HTR-8/SVneo (cell line): ENCODE results near the gene AMPD2.

Experiments
- DNase-seq: peaks from one replicate; pipeline ENCODE4 v3.0.0; 2011; ENCODE audit warnings: low spot score, mixed read lengths; ENCODE audit not compliant: insufficient read length
- FAIRE-seq: peaks from 2 replicates; lab custom pipeline; 2011; peaks lifted over from hg19 to GRCh38; lab: Jason Lieb, UNC

The AMPD2 gene

GRCh38 chr1:109619576-109620400 lies at the start of gene AMPD2, which contains the start of gene GNAT2:
Gene AMPD2, plus strand, starts transcription at chr1:109619837. Its CDS starts 1,339 bp downstream, at chr1:109621176.
Gene GNAT2, minus strand, starts transcription at chr1:109619616. Its CDS starts 6,746 bp downstream, at chr1:109612870.
- DNase-seq = peak; percentile 55
- no peak for FAIRE-seq

GRCh38 chr1:109570414-109570813 lies 49.2 kb upstream of the AMPD2 start:
- DNase-seq = no peak
- FAIRE-seq = no peak

GRCh38 chr1:109573785-109574184 lies 45.9 kb upstream of the AMPD2 start:
- no peak for DNase-seq
- no peak for FAIRE-seq

DNA sequence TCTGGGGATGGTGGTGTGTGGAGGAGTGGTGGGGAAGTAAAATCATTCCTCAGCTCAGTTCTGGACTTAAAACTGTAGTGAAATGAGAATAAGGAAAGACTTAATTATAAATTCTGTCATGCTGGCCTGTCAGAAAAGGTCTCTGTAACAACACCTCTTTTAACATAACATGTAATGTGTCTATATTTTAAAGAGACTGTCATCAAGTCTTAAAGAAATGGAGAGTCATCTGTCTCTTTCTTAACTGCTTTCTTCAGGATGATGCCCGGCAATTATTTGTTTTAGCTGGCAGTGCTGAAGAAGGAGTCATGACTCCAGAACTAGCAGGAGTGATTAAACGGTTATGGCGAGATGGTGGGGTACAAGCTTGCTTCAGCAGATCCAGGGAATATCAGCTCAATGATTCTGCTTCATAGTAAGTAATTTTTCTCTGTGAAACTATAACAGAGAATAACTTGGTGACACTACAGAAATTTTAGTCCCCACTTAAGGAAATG lies 40.6 kb upstream of the AMPD2 start:
- FAIRE-seq (no peak), DNase-seq (no peak)

DNA sequence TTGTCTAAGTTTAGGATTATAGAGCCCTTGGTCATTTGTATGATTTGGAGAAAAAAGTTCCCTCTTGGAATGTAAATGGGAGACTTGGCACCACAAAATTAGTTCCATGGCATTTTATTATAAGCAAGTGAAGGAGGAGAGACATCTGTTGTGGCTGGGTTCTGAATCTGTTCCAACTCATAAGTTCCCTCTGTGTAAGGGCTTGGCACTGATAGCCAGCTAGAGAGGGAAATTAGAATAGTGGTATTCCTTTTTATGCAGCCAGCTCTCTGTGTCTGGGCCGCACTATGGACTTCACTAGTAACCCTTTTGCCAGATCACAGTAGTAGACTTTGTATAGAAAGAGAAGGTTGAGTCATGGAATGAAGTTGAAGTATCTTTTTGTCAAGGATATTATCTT lies 40.1 kb upstream of the AMPD2 start:
- DNase-seq (no peak), FAIRE-seq (no peak)

DNA sequence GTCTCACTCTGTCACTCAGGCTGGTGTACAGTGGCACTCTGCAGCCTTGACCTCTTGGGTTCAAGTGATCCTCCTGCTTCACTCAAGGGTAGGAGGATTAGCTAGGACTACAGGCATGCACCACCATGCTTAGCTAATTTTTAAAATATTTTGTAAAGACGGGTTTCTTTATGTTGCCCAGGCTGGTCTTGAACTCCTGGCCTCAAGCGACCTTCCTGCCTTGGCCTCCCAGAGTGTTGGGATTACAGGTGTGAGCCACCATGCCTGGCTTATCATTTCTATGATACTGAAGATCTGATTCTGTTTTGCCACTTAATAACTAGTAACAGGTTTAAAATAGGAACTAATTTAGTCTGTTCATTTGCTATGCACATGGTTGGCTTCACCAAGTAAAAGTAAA lies 37.6 kb upstream of the AMPD2 start:
- DNase-seq (no peak), FAIRE-seq (no peak)

DNA sequence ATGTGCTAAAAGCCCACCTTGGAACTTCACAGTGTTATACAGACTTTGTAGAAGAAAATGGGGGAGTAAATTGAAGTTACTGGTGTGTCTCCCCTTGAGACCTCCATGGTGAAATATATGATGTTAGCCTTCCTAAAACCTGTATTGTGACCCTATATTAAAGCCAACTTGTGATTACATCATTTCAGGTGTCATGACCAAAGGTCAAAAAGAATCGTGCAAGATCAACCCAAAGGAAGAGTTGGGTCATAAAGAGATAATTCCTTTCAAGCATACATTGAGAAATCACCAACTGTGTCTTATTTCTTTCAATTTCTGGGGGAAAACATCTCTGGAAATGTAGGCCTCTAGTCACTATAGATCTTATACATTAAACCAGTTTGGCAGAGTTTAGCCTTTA lies 34.9 kb upstream of the AMPD2 start:
- FAIRE-seq (no peak), DNase-seq (no peak)

- DNase-seq = no peak
- FAIRE-seq = no peak
Measured at GRCh38 chr1:109586055-109586454, 33.6 kb upstream of the AMPD2 start.

DNA sequence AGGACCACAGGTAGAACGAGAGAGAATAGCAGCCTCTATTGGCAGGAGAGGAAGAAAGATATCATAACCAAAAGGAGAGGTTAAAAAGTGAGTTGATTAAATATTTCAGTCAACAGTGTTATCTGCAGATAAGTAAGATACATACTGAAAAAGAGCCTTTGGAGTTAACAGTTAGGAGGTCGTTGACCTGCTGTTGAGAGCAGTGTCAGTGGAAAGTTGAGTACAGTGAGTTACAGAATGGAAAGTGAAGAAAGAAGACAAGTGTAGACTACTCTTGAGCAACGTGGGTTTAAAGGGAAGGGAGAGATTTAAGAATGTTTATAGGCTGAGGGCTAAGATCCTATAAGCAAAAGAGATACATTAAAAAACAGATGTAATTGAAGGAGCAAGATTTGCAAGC lies 30.5 kb upstream of the AMPD2 start:
- DNase-seq (no peak), FAIRE-seq (no peak)

- no peak for FAIRE-seq
- no peak for DNase-seq
Measured at GRCh38 chr1:109589679-109590078, 30.0 kb upstream of the AMPD2 start.

GRCh38 chr1:109592916-109593315 lies 26.7 kb upstream of the AMPD2 start:
- FAIRE-seq = no peak

DNA sequence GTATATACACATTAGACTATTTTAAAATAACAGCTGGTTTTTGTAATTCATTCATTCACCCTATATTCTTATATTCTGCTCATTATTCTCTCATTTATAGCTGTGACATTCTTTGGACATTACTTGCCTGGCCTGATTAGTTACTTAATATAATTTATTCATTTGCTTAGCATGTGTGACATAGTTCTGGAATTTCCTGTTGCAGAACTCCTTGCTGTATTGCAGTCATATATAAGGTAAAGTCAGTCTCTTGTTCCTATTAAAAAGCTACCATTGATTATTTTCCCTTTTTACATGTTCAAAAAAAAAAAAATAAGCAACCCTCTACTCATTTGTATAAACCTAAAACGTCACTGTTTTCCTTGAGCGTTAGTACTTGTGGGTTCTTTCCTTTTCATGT lies 24.1 kb upstream of the AMPD2 start:
- FAIRE-seq = no peak
- no peak for DNase-seq

More at GRCh38 chr1:109592916-109593315, 26.7 kb upstream of the AMPD2 start:
- no peak for DNase-seq

DNA sequence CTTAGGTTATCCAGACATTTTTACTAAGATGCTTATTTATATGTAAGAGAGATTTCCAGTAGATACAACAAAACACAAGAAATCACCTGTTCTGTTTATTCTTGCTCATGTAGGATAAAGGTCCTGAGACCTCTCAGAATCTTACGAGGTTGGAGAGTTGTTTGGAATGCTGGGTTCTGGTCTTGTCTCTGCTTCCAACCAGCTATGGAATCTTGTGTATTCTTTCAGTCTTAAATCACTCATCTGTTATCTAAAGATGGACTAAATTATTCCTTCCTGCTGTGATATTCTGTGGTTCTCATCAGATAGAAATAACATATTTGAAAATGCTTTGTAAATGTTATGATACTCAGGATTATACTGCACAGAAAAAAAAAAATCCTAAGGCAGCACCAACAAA lies 21.5 kb upstream of the AMPD2 start:
- FAIRE-seq = no peak
- no peak for DNase-seq

- FAIRE-seq (no peak), DNase-seq (no peak)
Measured at GRCh38 chr1:109598655-109599054, 21.0 kb upstream of the AMPD2 start.

GRCh38 chr1:109603229-109603628 lies 16.4 kb upstream of the AMPD2 start:
- DNase-seq (no peak), FAIRE-seq (no peak)

GRCh38 chr1:109605381-109605780 lies 14.3 kb upstream of the AMPD2 start:
- FAIRE-seq (no peak), DNase-seq (no peak)

- DNase-seq = no peak
- no peak for FAIRE-seq
Measured at GRCh38 chr1:109609881-109610280, 9.8 kb upstream of the AMPD2 start.

DNA sequence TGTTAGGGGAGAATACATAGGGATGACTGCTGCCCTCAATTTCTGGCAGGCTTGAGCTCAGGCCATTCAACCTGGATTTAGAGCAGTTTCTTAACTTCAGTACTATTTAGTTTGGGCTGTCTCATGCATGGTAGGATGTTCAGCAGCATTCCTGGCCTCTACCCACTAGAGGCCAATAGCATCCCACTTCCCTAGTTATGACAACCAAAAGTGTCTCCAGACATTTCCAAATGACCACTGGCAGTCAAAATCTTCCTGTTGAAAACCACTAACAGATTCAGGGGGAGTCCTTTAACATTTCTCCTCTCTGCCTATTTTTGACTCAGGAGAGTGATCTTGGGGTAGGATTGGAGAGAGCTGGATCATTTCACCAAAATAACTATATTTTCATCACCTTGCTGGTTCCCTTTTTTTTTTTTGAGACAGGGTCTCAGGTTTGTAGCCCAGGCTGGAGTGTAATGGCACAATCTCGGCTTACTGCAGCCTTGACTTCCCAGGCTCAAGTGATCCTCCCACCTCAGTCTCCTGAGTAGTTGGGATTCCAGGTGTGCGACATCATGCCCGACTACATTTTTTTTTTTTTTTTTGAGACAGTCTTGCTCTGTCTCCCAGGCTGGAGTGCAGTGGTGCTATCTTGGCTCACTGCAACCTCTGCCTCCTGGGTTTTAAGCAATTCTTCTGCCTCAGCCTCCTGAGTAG lies 8.9 kb upstream of the AMPD2 start:
- DNase-seq = no peak
- FAIRE-seq = no peak

- FAIRE-seq (no peak), DNase-seq (no peak)
Measured at GRCh38 chr1:109611308-109611990, 8.2 kb upstream of the AMPD2 start.

GRCh38 chr1:109613361-109614147 lies 6.1 kb upstream of the AMPD2 start:
- DNase-seq (no peak), FAIRE-seq (no peak)
